22Rv1 (cell line): ENCODE data around the gene WBP1L.

Experiments
- ZFX ChIP-seq: fragments of 450-650 bp; IDR thresholded peaks from 2 replicates; pipeline ENCODE4 v1.6.1; 2017; ENCODE audit warnings: antibody characterized with exemption, borderline replicate concordance
- TF ChIP-seq, protein P1 (sequence below): fragments of 450-650 bp; IDR thresholded peaks from 2 replicates; pipeline ENCODE4 v1.5.1; 2017; ENCODE audit warnings: mild to moderate bottlenecking

DNA sequence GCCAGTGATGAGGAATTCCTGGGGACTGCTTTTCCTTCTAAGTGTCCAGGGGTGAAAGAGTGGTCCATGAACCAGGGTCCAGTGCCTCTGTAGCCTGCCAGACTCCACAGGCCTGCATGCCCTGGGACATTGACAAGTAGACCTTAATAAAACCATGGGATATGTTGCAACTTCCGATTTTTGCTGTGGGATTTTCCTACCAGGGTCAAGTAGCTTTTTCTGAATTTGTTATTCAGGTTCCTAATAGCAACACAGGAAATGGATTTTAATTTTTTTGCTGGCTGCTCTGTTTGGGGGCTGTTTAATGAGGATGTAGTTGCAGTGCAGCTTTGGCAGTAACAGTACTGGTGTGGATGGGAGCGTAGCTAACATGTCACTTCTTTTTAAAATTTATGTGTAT is 42.1 kb downstream of the WBP1L start:
- TF ChIP-seq, protein P1, sequence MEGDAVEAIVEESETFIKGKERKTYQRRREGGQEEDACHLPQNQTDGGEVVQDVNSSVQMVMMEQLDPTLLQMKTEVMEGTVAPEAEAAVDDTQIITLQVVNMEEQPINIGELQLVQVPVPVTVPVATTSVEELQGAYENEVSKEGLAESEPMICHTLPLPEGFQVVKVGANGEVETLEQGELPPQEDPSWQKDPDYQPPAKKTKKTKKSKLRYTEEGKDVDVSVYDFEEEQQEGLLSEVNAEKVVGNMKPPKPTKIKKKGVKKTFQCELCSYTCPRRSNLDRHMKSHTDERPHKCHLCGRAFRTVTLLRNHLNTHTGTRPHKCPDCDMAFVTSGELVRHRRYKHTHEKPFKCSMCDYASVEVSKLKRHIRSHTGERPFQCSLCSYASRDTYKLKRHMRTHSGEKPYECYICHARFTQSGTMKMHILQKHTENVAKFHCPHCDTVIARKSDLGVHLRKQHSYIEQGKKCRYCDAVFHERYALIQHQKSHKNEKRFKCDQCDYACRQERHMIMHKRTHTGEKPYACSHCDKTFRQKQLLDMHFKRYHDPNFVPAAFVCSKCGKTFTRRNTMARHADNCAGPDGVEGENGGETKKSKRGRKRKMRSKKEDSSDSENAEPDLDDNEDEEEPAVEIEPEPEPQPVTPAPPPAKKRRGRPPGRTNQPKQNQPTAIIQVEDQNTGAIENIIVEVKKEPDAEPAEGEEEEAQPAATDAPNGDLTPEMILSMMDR: no peak
- no peak for TF ChIP-seq ZFX
